Measurements from ENCODE around the gene TOM1L1.

Gene TOM1L1

DNA sequence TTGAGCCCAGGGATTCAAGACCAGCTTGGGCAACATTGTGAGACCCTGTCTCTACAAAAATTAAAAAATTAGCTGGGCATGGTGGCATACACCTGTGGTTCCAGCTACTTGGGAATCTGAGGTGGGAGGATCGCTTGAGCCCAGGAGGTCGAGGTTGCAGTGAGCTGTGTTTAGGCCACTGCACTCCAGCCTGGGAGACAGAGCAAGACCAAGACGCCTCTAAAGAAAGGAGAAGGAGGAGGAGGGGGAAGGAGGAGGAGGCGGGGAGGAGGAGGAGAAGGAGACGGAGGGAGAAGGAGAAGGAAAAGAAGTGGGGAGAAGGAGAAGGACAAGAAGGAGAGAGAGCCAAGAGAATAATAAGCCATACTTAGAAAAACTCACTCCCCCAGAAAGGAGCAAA lies 103.8 kb downstream of the TOM1L1 start:
- no peak for DNase-seq

DNA sequence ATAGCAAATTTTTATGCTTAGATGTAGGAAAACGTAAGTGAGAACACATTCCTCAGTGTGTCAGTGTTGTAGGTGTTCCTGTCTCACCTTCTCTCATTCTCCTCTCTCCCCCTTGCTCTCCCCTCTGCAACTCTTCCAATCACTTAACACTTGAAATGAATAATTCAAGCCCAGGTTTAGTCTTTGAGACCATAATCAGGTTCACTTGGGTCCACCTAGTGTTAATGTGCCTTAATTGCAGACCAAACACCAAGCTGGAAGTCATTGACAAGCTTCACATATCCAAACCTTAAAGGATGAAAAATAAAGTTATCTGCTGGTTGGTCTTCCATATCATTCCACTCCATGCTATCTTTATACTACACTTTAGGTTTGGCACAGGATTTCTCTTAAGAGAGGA lies 104.9 kb downstream of the TOM1L1 start:
- no peak for DNase-seq

Measured in islet precursor cell (in vitro differentiated cells).